Measurements from ENCODE around the gene ZDHHC23.

Gene ZDHHC23

DNA sequence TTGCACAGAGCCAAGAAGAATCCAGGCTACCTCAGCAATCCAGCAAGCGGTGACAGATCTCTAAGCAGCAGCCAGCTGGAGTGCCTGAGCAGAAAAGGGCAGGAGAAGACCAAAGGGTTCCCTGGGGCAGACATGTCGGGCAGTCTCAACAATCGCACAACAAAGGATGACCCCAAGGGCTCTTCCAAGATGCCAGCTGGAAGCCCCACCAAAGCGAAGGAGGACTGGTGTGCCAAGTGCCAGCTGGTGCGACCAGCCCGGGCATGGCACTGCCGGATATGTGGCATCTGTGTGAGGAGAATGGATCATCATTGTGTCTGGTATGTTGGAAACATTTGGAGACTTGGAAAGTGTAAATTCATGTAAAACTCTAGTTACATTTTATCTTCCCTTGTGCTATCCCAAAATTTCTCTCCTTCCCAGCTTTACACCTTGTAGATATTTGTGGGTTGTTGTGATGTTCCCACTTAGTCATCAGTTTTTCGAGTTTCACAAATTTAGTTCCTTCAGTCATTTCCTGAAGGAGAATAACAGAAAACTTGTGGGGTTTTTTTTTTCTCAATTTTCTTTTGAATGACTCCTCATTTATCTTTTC is 6.4 kb downstream of the ZDHHC23 start:
- H3K4me3 ChIP-seq (IDR thresholded peaks at IDR 0.05; ENCODE audit: insufficient read depth, low read depth, low read length): no peak overlapping the region
- H3K27ac ChIP-seq: no peak overlapping the region
- H3K4me2 ChIP-seq: no peak overlapping the region
- TF ChIP-seq, protein P1, sequence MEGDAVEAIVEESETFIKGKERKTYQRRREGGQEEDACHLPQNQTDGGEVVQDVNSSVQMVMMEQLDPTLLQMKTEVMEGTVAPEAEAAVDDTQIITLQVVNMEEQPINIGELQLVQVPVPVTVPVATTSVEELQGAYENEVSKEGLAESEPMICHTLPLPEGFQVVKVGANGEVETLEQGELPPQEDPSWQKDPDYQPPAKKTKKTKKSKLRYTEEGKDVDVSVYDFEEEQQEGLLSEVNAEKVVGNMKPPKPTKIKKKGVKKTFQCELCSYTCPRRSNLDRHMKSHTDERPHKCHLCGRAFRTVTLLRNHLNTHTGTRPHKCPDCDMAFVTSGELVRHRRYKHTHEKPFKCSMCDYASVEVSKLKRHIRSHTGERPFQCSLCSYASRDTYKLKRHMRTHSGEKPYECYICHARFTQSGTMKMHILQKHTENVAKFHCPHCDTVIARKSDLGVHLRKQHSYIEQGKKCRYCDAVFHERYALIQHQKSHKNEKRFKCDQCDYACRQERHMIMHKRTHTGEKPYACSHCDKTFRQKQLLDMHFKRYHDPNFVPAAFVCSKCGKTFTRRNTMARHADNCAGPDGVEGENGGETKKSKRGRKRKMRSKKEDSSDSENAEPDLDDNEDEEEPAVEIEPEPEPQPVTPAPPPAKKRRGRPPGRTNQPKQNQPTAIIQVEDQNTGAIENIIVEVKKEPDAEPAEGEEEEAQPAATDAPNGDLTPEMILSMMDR (conservative IDR thresholded peaks at IDR 0.05; ENCODE audit: low read depth, low read length): no peak
- H3K27me3 ChIP-seq (ENCODE audit: insufficient read depth, low read depth): no peaks in the 10 kb centered on the region
- H3K36me3 ChIP-seq (ENCODE audit: insufficient read depth): no peaks in the 10 kb centered on the region
- H3K79me2 ChIP-seq (ENCODE audit: insufficient read depth, low read depth): no peaks in the 10 kb centered on the region
- no peak overlapping the region for H3K9ac ChIP-seq
- H3K4me1 ChIP-seq (ENCODE audit: low read depth, poor library complexity, severe bottlenecking): peaks cover 3% of the 10 kb centered on the region
- no peaks in the 10 kb centered on the region for H4K20me1 ChIP-seq (ENCODE audit: insufficient read depth)
- no peak overlapping the region for H2AFZ ChIP-seq (ENCODE audit: low read depth)

DNA sequence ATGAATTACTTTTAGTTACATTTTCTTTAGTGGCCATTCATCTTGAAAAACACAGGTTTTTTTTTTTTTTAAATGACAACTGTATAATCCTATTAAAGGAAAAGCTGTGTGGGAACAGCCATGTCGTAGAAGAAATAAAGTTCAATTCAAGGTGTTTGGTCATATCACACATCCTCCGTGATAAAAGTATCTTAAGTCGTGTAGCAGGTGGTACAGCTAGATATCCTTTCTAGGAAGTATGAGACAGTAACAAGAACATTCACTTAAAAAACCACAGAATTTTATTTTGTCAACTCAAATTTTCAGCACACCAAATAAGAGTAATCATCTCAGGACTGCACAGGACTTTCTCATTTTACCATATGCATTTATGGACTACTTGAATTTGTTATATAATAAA is 16.1 kb downstream of the ZDHHC23 start:
- TF ChIP-seq, protein P1 (conservative IDR thresholded peaks at IDR 0.05; ENCODE audit: low read depth, low read length): no peak
- Histone ChIP-seq H3K36me3 (ENCODE audit: insufficient read depth) (no peaks in the 10 kb centered on the region), H3K27me3 (ENCODE audit: insufficient read depth, low read depth) (no peaks in the 10 kb centered on the region), H3K9ac (no peak overlapping the region), H4K20me1 (ENCODE audit: insufficient read depth) (no peaks in the 10 kb centered on the region), H3K27ac (no peak overlapping the region), H3K79me2 (ENCODE audit: insufficient read depth, low read depth) (no peaks in the 10 kb centered on the region), H3K4me3 (IDR thresholded peaks at IDR 0.05; ENCODE audit: insufficient read depth, low read depth, low read length) (no peak overlapping the region), H3K4me2 (no peak overlapping the region), H2AFZ (ENCODE audit: low read depth) (no peak overlapping the region), H3K4me1 (ENCODE audit: low read depth, poor library complexity, severe bottlenecking) (no peaks in the 10 kb centered on the region)

DNA sequence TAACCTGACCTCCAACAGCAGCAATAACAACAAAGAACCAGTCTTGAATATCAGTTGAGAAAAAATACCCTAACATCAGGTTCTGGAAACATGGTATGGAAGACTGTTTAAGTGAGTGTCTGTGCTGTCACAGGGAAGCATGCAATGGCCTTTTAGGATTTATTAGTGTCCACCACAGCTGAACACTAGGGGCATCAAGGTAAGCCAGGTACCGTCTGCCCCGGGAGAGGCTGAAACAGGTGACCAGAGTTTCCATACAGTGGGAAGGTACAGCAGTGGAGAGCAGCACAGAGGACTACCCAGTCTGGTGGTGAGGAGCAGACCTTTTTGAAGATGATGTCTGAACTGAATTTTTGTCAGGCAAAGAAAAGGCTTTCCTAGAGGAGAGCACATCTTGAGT is 18.4 kb downstream of the ZDHHC23 start:
- Histone ChIP-seq H4K20me1 (ENCODE audit: insufficient read depth) (no peaks in the 10 kb centered on the region), H2AFZ (ENCODE audit: low read depth) (no peak overlapping the region), H3K79me2 (ENCODE audit: insufficient read depth, low read depth) (no peaks in the 10 kb centered on the region), H3K4me3 (IDR thresholded peaks at IDR 0.05; ENCODE audit: insufficient read depth, low read depth, low read length) (no peak overlapping the region), H3K4me1 (ENCODE audit: low read depth, poor library complexity, severe bottlenecking) (no peaks in the 10 kb centered on the region), H3K4me2 (no peak overlapping the region), H3K27me3 (ENCODE audit: insufficient read depth, low read depth) (no peaks in the 10 kb centered on the region), H3K36me3 (ENCODE audit: insufficient read depth) (no peaks in the 10 kb centered on the region), H3K9ac (no peak overlapping the region), H3K27ac (no peak overlapping the region)
- TF ChIP-seq, protein P1 (conservative IDR thresholded peaks at IDR 0.05; ENCODE audit: low read depth, low read length): no peak

DNA sequence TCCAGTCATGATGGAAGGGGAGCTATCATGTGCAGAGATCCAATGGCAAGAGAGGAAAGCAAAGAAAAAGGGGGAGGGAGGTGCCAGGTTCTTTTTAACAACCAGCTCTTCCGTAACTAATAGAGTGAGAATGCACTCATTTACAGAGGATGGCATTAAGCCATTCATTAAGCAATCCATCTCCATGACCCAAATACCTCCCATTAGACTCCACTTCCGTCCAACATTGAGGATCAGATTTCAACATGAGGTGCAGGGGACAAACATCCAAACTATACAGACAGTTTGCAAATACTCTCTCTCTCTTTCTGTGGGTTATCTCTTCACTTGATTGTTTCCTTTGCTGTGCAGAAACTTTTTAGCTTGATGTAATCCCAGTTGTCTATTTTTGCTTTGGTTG is 21.2 kb downstream of the ZDHHC23 start:
- Histone ChIP-seq H3K9ac (no peak overlapping the region), H3K4me2 (no peak overlapping the region), H3K27ac (no peak overlapping the region), H3K4me3 (IDR thresholded peaks at IDR 0.05; ENCODE audit: insufficient read depth, low read depth, low read length) (no peak overlapping the region), H2AFZ (ENCODE audit: low read depth) (no peak overlapping the region), H3K4me1 (ENCODE audit: low read depth, poor library complexity, severe bottlenecking) (no peaks in the 10 kb centered on the region), H3K27me3 (ENCODE audit: insufficient read depth, low read depth) (no peaks in the 10 kb centered on the region), H3K79me2 (ENCODE audit: insufficient read depth, low read depth) (no peaks in the 10 kb centered on the region), H3K36me3 (ENCODE audit: insufficient read depth) (no peaks in the 10 kb centered on the region), H4K20me1 (ENCODE audit: insufficient read depth) (no peaks in the 10 kb centered on the region)
- TF ChIP-seq, protein P1 (conservative IDR thresholded peaks at IDR 0.05; ENCODE audit: low read depth, low read length): no peak

Measured in KMS-11 (cell line).